ENCODE data around the gene GOSR1.

GOSR1 gene

DNA sequence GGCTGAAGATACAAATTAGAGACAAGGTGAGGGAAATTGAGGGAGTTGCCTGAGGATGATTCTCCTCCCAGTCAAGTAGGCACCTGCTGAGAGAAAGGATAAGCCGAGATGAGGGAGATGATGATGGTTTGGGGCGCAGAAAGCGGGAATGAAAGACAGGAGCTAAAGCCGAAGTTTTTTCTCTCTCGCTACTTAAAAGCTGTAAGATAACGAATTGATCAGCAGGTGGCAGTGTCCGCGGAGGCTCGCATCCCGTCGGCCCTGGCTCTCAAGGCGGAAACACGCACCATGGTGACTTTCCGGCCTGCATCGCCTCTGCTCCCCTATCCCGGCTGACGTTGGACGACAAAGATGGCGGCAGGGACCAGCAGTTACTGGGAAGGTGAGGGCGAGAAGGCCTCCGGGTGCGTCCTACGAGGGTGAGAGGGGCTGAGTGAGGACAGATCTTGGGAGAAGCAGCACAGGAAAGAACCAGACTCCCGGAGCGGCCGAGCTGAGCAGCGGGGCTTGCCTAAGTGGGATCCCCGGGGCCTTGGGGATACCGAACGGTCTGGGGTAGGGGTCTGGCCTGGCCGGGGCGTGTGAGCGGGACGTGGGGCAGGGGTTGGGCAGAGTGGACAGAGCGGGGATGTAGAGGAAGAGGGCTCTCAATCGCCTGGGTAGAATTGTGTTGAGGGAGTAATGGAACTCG lies at the start of gene GOSR1:
GOSR1 (plus strand) TSS at position 326 of the 691 bp plus-strand sequence; CDS start at position 352, 26 bp downstream.
- peak within 1 kb of the TSS; percentile 77 for H3K27ac ChIP-seq (ENCODE audit: extremely low read depth, low read depth, low read length)
- no peaks in the 10 kb centered on the region for H3K9me3 ChIP-seq (ENCODE audit: control insufficient read depth, insufficient read depth, low read depth, low read length)
- H3K4me3 ChIP-seq (ENCODE audit: low read depth, low read length), result peak within 1 kb of the TSS; percentile 73
- peaks cover 32 to 37% of the 10 kb centered on the region in 2 experiments for H3K36me3 ChIP-seq (ENCODE audit: control insufficient read depth in 2 of 2, insufficient read depth in 1 of 2, low read length in 2 of 2)
- H3K4me1 ChIP-seq (ENCODE audit: control insufficient read depth, insufficient read depth, low read length), result peaks cover 5% of the 10 kb centered on the region; the same call in 1 of the 2 replicates
- POLR2A ChIA-PET, result interaction anchor here (0.8 to 1.3 kb wide), 7 partner anchors 12 to 185 kb away, joined by 3 to 7 read pairs (median 3); no protein-coding TSS in a partner anchor
- CTCF ChIA-PET, result interaction anchor here (0.6 to 3.3 kb wide), 32 partner anchors 8 to 950 kb away, joined by 3 to 60 read pairs (median 3); no protein-coding TSS in a partner anchor
- TF ChIP-seq ZNF2 (tag by site-specific recombination; IDR thresholded peaks at IDR 0.05) (peak; percentile 94), IKZF3 (tag by site-specific recombination; IDR thresholded peaks at IDR 0.05) (0 out of 2 replicates have a peak, but pooled peaks have one; percentile 13), TCF7L2 (IDR thresholded peaks at IDR 0.05; ENCODE audit: borderline replicate concordance, low read depth, low read length) (no peak), TRIM28 (IDR thresholded peaks at IDR 0.05; ENCODE audit: borderline replicate concordance, low read length) (peak; percentile 76; the same call in 1 of the 2 replicates), ZNF623 (tag by site-specific recombination; IDR thresholded peaks at IDR 0.05) (peak; percentile 23; the same call in 1 of the 2 replicates), HOXD13 (CRISPR knock-in tag; IDR thresholded peaks at IDR 0.05; ENCODE audit: borderline replicate concordance) (0 out of 2 replicates have a peak, but pooled peaks have one; percentile 34), KLF8 (tag by site-specific recombination; IDR thresholded peaks at IDR 0.05) (no peak), ZBTB10 (tag by site-specific recombination; IDR thresholded peaks at IDR 0.05) (peak; percentile 86), SP2 (tag by site-specific recombination; IDR thresholded peaks at IDR 0.05) (peak; percentile 68), WT1 (tag by site-specific recombination; IDR thresholded peaks at IDR 0.05) (no peak), ZNF155 (tag by site-specific recombination; IDR thresholded peaks at IDR 0.05) (no peak), ZNF76 (tag by site-specific recombination; IDR thresholded peaks at IDR 0.05; ENCODE audit: borderline replicate concordance, low read depth) (peak; percentile 94), KLF16 (tag by site-specific recombination; IDR thresholded peaks at IDR 0.05) (peak; percentile 69; the same call in 1 of the 2 replicates), ZFP69B (tag by site-specific recombination; IDR thresholded peaks at IDR 0.05) (peak; percentile 57; the same call in 1 of the 2 replicates), ZNF112 (tag by site-specific recombination; IDR thresholded peaks at IDR 0.05) (no peak), GLI2 (tag by site-specific recombination; IDR thresholded peaks at IDR 0.05; ENCODE audit: borderline replicate concordance, low read depth) (no peak), ZIC2 (tag by site-specific recombination; IDR thresholded peaks at IDR 0.05) (peak; percentile 20; the same call in 1 of the 2 replicates), SP3 (tag by site-specific recombination; IDR thresholded peaks at IDR 0.05) (peak; percentile 46; the same call in 1 of the 2 replicates)
- TF ChIP-seq, protein P1, sequence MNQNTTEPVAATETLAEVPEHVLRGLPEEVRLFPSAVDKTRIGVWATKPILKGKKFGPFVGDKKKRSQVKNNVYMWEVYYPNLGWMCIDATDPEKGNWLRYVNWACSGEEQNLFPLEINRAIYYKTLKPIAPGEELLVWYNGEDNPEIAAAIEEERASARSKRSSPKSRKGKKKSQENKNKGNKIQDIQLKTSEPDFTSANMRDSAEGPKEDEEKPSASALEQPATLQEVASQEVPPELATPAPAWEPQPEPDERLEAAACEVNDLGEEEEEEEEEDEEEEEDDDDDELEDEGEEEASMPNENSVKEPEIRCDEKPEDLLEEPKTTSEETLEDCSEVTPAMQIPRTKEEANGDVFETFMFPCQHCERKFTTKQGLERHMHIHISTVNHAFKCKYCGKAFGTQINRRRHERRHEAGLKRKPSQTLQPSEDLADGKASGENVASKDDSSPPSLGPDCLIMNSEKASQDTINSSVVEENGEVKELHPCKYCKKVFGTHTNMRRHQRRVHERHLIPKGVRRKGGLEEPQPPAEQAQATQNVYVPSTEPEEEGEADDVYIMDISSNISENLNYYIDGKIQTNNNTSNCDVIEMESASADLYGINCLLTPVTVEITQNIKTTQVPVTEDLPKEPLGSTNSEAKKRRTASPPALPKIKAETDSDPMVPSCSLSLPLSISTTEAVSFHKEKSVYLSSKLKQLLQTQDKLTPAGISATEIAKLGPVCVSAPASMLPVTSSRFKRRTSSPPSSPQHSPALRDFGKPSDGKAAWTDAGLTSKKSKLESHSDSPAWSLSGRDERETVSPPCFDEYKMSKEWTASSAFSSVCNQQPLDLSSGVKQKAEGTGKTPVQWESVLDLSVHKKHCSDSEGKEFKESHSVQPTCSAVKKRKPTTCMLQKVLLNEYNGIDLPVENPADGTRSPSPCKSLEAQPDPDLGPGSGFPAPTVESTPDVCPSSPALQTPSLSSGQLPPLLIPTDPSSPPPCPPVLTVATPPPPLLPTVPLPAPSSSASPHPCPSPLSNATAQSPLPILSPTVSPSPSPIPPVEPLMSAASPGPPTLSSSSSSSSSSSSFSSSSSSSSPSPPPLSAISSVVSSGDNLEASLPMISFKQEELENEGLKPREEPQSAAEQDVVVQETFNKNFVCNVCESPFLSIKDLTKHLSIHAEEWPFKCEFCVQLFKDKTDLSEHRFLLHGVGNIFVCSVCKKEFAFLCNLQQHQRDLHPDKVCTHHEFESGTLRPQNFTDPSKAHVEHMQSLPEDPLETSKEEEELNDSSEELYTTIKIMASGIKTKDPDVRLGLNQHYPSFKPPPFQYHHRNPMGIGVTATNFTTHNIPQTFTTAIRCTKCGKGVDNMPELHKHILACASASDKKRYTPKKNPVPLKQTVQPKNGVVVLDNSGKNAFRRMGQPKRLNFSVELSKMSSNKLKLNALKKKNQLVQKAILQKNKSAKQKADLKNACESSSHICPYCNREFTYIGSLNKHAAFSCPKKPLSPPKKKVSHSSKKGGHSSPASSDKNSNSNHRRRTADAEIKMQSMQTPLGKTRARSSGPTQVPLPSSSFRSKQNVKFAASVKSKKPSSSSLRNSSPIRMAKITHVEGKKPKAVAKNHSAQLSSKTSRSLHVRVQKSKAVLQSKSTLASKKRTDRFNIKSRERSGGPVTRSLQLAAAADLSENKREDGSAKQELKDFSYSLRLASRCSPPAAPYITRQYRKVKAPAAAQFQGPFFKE (tag by site-specific recombination; IDR thresholded peaks at IDR 0.05; ENCODE audit: borderline replicate concordance), result peak; percentile 91; the same call in 1 of the 2 replicates
- TF ChIP-seq, protein P2, sequence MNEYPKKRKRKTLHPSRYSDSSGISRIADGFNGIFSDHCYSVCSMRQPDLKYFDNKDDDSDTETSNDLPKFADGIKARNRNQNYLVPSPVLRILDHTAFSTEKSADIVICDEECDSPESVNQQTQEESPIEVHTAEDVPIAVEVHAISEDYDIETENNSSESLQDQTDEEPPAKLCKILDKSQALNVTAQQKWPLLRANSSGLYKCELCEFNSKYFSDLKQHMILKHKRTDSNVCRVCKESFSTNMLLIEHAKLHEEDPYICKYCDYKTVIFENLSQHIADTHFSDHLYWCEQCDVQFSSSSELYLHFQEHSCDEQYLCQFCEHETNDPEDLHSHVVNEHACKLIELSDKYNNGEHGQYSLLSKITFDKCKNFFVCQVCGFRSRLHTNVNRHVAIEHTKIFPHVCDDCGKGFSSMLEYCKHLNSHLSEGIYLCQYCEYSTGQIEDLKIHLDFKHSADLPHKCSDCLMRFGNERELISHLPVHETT (tag by site-specific recombination; IDR thresholded peaks at IDR 0.05), result peak; percentile 92
- TF ChIP-seq, protein P3, sequence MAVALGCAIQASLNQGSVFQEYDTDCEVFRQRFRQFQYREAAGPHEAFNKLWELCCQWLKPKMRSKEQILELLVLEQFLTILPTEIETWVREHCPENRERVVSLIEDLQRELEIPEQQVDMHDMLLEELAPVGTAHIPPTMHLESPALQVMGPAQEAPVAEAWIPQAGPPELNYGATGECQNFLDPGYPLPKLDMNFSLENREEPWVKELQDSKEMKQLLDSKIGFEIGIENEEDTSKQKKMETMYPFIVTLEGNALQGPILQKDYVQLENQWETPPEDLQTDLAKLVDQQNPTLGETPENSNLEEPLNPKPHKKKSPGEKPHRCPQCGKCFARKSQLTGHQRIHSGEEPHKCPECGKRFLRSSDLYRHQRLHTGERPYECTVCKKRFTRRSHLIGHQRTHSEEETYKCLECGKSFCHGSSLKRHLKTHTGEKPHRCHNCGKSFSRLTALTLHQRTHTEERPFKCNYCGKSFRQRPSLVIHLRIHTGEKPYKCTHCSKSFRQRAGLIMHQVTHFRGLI (tag by site-specific recombination; IDR thresholded peaks at IDR 0.05), result no peak
- TF ChIP-seq, protein P4, sequence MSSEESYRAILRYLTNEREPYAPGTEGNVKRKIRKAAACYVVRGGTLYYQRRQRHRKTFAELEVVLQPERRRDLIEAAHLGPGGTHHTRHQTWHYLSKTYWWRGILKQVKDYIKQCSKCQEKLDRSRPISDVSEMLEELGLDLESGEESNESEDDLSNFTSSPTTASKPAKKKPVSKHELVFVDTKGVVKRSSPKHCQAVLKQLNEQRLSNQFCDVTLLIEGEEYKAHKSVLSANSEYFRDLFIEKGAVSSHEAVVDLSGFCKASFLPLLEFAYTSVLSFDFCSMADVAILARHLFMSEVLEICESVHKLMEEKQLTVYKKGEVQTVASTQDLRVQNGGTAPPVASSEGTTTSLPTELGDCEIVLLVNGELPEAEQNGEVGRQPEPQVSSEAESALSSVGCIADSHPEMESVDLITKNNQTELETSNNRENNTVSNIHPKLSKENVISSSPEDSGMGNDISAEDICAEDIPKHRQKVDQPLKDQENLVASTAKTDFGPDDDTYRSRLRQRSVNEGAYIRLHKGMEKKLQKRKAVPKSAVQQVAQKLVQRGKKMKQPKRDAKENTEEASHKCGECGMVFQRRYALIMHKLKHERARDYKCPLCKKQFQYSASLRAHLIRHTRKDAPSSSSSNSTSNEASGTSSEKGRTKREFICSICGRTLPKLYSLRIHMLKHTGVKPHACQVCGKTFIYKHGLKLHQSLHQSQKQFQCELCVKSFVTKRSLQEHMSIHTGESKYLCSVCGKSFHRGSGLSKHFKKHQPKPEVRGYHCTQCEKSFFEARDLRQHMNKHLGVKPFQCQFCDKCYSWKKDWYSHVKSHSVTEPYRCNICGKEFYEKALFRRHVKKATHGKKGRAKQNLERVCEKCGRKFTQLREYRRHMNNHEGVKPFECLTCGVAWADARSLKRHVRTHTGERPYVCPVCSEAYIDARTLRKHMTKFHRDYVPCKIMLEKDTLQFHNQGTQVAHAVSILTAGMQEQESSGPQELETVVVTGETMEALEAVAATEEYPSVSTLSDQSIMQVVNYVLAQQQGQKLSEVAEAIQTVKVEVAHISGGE (tag by site-specific recombination; conservative IDR thresholded peaks at IDR 0.05; ENCODE audit: low read depth), result peak; percentile 98

All from HEK293 (cell line).